Stimulated activated CD4-positive, alpha-beta T cell treated with anti-CD3 and anti-CD28 coated beads, TNF-alpha, amount 100 ng/mL, for 24 hours (primary cell): Measurements from ENCODE around the gene PARS2.

Source experiments
- DNase-seq, 3 experiments: peaks; one replicate each; pipeline ENCODE4 v3.0.0-alpha.2; 2020; ENCODE audit warnings: low read depth in 3 of 3

Gene PARS2

GRCh38 chr1:54736685-54737084 is 27.6 kb downstream of the PARS2 start:
- DNase-seq: no peak

DNA sequence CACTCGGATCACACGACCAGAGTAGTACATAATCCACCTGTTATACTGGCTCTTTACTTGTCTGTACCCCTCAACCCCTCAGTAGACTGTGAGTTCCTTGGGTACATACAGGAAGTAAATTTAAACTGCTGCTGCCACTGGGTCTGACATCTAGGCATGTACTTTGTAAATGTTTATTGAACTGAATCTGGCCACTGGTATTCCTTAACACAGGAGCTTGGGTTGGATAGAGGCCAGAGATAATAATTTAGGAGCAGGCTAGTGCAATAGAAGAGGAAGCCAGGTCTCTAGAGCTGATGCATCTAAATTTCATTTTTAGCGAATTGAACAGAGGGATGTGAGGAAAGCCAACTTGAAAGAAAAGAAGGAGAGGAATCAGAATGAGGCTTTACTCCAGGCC is 36.3 kb downstream of the PARS2 start:
- DNase-seq: no peak

DNA sequence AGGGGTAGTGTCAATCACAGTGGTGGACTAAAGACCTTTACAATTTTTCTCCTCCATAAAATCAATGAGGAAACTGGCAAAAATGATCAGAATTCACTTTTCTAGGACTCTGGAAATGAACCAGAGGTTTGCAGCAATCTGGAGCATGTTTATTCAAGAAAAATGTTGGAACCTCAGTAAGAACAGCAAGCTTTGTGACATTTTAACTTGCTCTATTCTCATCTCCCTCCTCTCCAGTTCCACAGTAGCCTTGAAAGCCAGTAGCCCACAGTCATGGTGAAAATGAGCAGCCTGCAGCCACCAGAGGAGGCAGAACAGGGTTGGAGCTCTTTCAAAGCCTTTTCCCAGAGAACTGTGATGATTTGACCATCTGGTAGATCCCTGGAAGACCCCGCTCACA is 39.6 kb downstream of the PARS2 start:
- DNase-seq: no peak

GRCh38 chr1:54723985-54724384 is 40.3 kb downstream of the PARS2 start:
- DNase-seq: no peak

DNA sequence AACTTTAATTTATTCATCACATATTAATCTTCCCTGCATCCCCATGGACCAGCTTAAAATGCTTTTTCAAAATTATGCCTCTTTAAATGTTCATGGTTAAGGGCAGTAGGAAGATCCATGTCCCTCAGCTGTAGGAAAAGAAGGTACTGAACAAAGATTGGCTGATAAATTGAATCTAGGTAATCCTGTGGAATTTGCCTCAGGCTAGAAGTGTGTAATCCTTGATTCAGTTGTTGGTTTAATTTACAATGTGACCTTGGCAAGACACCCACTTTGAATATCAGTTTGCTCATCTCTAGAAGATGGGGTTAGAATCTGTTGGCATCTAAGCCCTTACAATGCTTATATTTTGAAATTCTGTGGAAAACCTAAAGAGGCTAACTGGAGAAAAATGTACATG is 42.6 kb downstream of the PARS2 start:
- DNase-seq: no peak

GRCh38 chr1:54716299-54717047 is 47.9 kb downstream of the PARS2 start:
- DNase-seq: peak in 1 of 3 experiments; percentile 16

- peak; percentile 60 to 80 (median 75) for DNase-seq
Measured at GRCh38 chr1:54715493-54716298, 48.6 kb downstream of the PARS2 start, which contains the start of gene TTC4. Gene TTC4, plus strand, starts transcription at chr1:54715861. Its CDS starts 48 bp downstream, at chr1:54715909.

DNA sequence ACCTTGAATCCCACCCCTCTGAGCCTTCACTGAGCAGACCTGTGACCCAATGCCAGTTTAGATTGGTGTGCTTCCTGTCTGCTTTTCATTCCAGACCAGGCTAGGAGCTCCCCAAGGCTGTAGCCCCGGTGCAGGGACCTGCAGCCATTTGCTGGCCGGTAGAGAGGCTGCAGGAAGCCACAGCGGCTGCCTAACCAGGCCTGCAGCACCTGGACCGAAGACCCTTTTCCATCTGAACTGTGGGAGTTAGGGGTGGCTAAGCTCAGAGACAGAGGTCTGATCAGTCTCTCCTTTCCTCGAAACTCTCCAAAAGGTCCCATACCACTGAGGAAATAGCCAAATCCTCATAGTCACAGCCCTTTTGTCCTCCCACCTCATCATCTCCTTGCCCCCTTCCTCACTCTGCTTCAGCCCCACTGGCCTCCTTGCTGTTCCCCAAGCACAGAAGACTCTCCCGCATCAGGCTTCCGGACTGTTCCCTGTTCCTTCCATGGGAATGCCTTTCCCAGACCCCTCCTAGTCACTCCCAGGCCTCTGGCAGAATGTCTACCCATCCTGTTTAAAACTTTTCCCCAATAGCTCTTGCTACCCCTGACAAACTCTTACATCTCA is 49.3 kb downstream of the PARS2 start:
- DNase-seq: no peak

DNA sequence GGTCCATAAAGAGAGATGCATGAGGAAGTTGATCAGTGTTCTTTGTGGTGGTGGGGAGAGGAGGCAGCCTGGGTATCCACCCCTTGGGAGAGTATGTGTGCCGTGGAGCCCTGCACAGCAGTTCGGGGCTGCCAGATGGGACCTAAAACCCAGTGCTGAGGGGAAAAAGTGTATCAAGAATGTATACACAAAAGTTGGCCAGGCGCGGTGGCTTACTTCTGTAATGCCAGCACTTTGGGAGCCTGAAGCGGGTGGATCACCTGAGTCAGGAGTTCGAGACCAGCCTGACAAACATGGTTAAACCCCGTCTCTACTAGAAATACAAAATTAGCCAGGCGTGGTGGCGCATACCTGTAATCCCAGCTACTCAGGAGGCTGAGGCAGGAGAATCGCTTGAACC is 52.8 kb downstream of the PARS2 start:
- DNase-seq: no peak

DNA sequence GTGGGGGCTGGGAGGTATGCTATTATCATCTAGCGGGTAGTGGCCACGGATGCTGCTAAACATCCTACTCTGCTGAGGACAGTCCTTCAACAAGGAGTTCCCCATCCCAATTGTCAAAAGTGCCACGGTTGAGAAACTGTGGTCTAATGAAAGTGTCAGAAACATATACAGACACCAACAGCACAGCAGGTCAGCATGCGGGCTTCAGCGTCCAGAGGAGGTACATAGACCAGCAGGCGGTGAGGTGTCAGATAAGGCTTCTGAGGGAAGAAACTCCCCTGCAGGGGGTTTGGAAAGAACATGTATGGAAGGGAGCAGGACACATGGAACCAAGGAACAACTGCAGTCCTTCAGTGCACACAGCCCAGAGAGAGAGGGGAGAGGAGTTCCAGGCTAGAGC is 53.5 kb downstream of the PARS2 start:
- DNase-seq: no peak

- no peak for DNase-seq
Measured at GRCh38 chr1:54710434-54710833, 53.9 kb downstream of the PARS2 start.

- DNase-seq: no peak
Measured at GRCh38 chr1:54709547-54710292, 54.6 kb downstream of the PARS2 start.

DNA sequence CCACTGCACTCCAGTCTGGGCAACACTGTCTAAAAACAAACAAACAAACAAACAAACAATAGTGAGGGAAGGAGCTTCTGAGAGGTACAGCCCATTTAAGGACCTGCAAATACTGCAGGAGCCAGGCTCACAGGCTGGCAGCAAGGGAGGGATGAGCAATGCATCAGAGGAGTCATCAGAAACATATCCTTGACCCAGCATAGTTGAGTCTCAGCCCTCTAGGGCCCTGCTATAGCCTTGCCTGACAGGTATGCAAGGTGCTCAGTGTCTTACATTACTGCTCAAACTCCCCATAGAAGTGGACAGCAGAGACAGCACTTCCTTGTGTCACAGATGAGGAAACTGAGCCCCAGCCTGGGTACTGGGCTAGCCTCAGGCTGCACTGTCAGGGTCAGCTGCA is 55.9 kb downstream of the PARS2 start:
- no peak for DNase-seq
